Endodermal cell (in vitro differentiated cells): Measurements from ENCODE around the gene FGF3. TPM values are rescaled to one million over a fixed set of nuclear protein-coding genes. Genes with fewer than 3 reads are reported as not detected.

Source experiments
- DNase-seq: peaks from one replicate; pipeline ENCODE4 v3.0.0-alpha.2; 2017
- H3K27ac ChIP-seq: 2 replicates; pipeline ENCODE4 v1.5.1; 2013; ENCODE audit warnings: mild to moderate bottlenecking, low read depth, low read length, moderate library complexity
- H3K27me3 ChIP-seq: 2 replicates; pipeline ENCODE4 v1.6.1; 2013; ENCODE audit warnings: mild to moderate bottlenecking, low read length, moderate library complexity; ENCODE audit not compliant: insufficient read depth, control insufficient read depth, poor library complexity, severe bottlenecking
- H3K36me3 ChIP-seq: 2 replicates; pipeline ENCODE4 v1.7.0; 2013; ENCODE audit warnings: mild to moderate bottlenecking, low read length, moderate library complexity; ENCODE audit not compliant: control insufficient read depth, insufficient read depth
- H3K4me1 ChIP-seq: one replicate; pipeline ENCODE4 v1.7.0; 2013; ENCODE audit warnings: low read length; ENCODE audit not compliant: control insufficient read depth, insufficient read depth
- H3K4me3 ChIP-seq: 2 replicates; pipeline ENCODE4 v1.5.1; 2013; ENCODE audit warnings: mild to moderate bottlenecking, low read length, moderate library complexity
- H3K9ac ChIP-seq: 2 replicates; pipeline ENCODE4 v1.6.1; 2013; ENCODE audit warnings: mild to moderate bottlenecking, low read length, moderate library complexity; ENCODE audit not compliant: poor library complexity, severe bottlenecking; ENCODE audit errors: extremely low read depth
- H3K9me3 ChIP-seq: 2 replicates; pipeline ENCODE4 v1.6.1; 2013; ENCODE audit warnings: mild to moderate bottlenecking, low read length, moderate library complexity; ENCODE audit not compliant: control insufficient read depth
- H3K27ac Mint-ChIP-seq: 2 replicates; pipeline ENCODE4 v1.8.0; 2020; ENCODE audit warnings: mixed read lengths
- H3K27me3 Mint-ChIP-seq: 2 replicates; pipeline ENCODE4 v1.8.0; 2021; ENCODE audit warnings: mild to moderate bottlenecking, mixed read lengths; ENCODE audit not compliant: insufficient read depth
- H3K36me3 Mint-ChIP-seq: 2 replicates; pipeline ENCODE4 v1.8.0; 2020; ENCODE audit warnings: low read depth, mixed read lengths
- H3K4me1 Mint-ChIP-seq: 2 replicates; pipeline ENCODE4 v1.8.0; 2020; ENCODE audit warnings: mixed read lengths
- H3K4me3 Mint-ChIP-seq: 2 replicates; pipeline ENCODE4 v1.8.0; 2020; ENCODE audit warnings: mild to moderate bottlenecking, moderate library complexity, mixed read lengths
- H3K9me3 Mint-ChIP-seq: 2 replicates; pipeline ENCODE4 v1.8.0; 2020; ENCODE audit warnings: mild to moderate bottlenecking, mixed read lengths
- WGBS, 2 experiments: methylation state at CpG; one replicate each; pipeline versions ENCODE4 v1.1.5 to v1.1.7; 2013; ENCODE audit warnings: missing lambda C conversion rate in 2 of 2, mixed read lengths in 1 of 2; ENCODE audit not compliant: insufficient coverage in 1 of 2, insufficient read length in 1 of 2; 5-methylcytosine and 5-hydroxymethylcytosine counted together
- total RNA-seq, 2 donors: library from RNA; stranded (reverse); fragmentation: NEBNext Ultra II Directional in 1 of 2; extraction: Animal tissue kit (Norgen Biotek cat#: 25700) in 1 of 2; gene quantifications; 2 replicates in 1 of 2; 3 replicates in 1 of 2; pipeline ENCODE4 v1.2.1, GENCODE V29; 2021
- TF ChIP-seq, protein P1 (sequence below): fragments of 200-600 bp; sonication (generic); conservative IDR thresholded peaks from 2 replicates; pipeline ENCODE4 v1.5.0; 2021; ENCODE audit warnings: antibody characterized with exemption, mild to moderate bottlenecking

The FGF3 gene
- total RNA-seq, 2 donors from 2014 or later: not detected

- Histone ChIP-seq H3K27me3 (no peaks in the 10 kb centered on the region), H3K27ac (no peak overlapping the region), H3K36me3 (no peaks in the 10 kb centered on the region), H3K4me3 (no peak overlapping the region), H3K4me1 (no peaks in the 10 kb centered on the region), H3K9ac (no peak overlapping the region), H3K9me3 (no peaks in the 10 kb centered on the region)
- DNase-seq: peak; percentile 75
- no peaks in the 10 kb centered on the region for H3K9me3 Mint-ChIP-seq
- no peaks in the 10 kb centered on the region for H3K36me3 Mint-ChIP-seq
- no peak overlapping the region for H3K4me3 Mint-ChIP-seq
- TF ChIP-seq, protein P1, sequence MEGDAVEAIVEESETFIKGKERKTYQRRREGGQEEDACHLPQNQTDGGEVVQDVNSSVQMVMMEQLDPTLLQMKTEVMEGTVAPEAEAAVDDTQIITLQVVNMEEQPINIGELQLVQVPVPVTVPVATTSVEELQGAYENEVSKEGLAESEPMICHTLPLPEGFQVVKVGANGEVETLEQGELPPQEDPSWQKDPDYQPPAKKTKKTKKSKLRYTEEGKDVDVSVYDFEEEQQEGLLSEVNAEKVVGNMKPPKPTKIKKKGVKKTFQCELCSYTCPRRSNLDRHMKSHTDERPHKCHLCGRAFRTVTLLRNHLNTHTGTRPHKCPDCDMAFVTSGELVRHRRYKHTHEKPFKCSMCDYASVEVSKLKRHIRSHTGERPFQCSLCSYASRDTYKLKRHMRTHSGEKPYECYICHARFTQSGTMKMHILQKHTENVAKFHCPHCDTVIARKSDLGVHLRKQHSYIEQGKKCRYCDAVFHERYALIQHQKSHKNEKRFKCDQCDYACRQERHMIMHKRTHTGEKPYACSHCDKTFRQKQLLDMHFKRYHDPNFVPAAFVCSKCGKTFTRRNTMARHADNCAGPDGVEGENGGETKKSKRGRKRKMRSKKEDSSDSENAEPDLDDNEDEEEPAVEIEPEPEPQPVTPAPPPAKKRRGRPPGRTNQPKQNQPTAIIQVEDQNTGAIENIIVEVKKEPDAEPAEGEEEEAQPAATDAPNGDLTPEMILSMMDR: peak; percentile 74
- H3K27ac Mint-ChIP-seq: no peak overlapping the region
- H3K4me1 Mint-ChIP-seq: peaks cover 1% of the 10 kb centered on the region
- H3K27me3 Mint-ChIP-seq: peaks cover 4% of the 10 kb centered on the region
- 74 to 78% methylated on average over 12 to 13 of the region's 13 CpGs for WGBS, 2 experiments
These were observed 22.9 kb upstream of the FGF3 start for GRCh38 chr11:69841859-69842698.

- H3K27me3 Mint-ChIP-seq: peaks cover 4% of the 10 kb centered on the region
- H3K4me3 ChIP-seq: no peak overlapping the region
- DNase-seq: no peak
- H3K9ac ChIP-seq: no peak overlapping the region
- no peaks in the 10 kb centered on the region for H3K36me3 ChIP-seq
- H3K4me3 Mint-ChIP-seq: no peak overlapping the region
- 57% methylated on average over 4 of the region's 4 CpGs; no CpG with 5 or more reads in 1 of the 2 experiments for WGBS, 2 experiments
- no peak overlapping the region for H3K27ac ChIP-seq
- H3K9me3 ChIP-seq: no peaks in the 10 kb centered on the region
- TF ChIP-seq, protein P1: no peak
- H3K4me1 Mint-ChIP-seq: no peaks in the 10 kb centered on the region
- no peaks in the 10 kb centered on the region for H3K36me3 Mint-ChIP-seq
- H3K9me3 Mint-ChIP-seq: no peaks in the 10 kb centered on the region
- no peak overlapping the region for H3K27ac Mint-ChIP-seq
- no peaks in the 10 kb centered on the region for H3K4me1 ChIP-seq
- H3K27me3 ChIP-seq: no peaks in the 10 kb centered on the region
These were observed 22.1 kb upstream of the FGF3 start for GRCh38 chr11:69841170-69841858.

- H3K4me1 Mint-ChIP-seq: no peaks in the 10 kb centered on the region
- H3K27ac Mint-ChIP-seq: no peak overlapping the region
- Histone ChIP-seq H3K4me1 (no peaks in the 10 kb centered on the region), H3K9me3 (no peaks in the 10 kb centered on the region), H3K4me3 (no peak overlapping the region), H3K9ac (no peak overlapping the region), H3K27ac (no peak overlapping the region), H3K36me3 (no peaks in the 10 kb centered on the region), H3K27me3 (no peaks in the 10 kb centered on the region)
- WGBS, 2 experiments: 67 to 75% methylated on average over 5 to 20 of the region's 20 CpGs
- H3K9me3 Mint-ChIP-seq: no peaks in the 10 kb centered on the region
- no peaks in the 10 kb centered on the region for H3K36me3 Mint-ChIP-seq
- no peak overlapping the region for H3K4me3 Mint-ChIP-seq
- TF ChIP-seq, protein P1: no peak
- peaks cover 4% of the 10 kb centered on the region for H3K27me3 Mint-ChIP-seq
- DNase-seq: peak; percentile 60
These were observed 21.4 kb upstream of the FGF3 start for GRCh38 chr11:69840371-69841169.
